Measurements from ENCODE around the gene RTN1. TPM values are rescaled to one million over a fixed set of nuclear protein-coding genes. Genes with fewer than 3 reads are reported as not detected.

RTN1 gene
- total and polyA plus RNA-seq, 10 of the 15 experiments (the other 5 are each of a cell fraction or from before 2014, with no cell fraction given), result 0.03 to 0.55 (median 0.13) TPM; not detected in 4

GRCh38 chr14:59727073-59727661, 143.4 kb downstream of the RTN1 start (continued):
- no peak for TF ChIP-seq SKIL (IDR thresholded peaks at IDR 0.05; ENCODE audit: low read depth, poor library complexity, severe bottlenecking)
- TF ChIP-seq GABPA (IDR thresholded peaks at IDR 0.05; ENCODE audit: low read depth), result no peak
- TF ChIP-seq SPI1 (IDR thresholded peaks at IDR 0.05; ENCODE audit: borderline replicate concordance, insufficient read depth, low read depth, low read length), result no peak
- no peak for TF ChIP-seq SIN3A (IDR thresholded peaks at IDR 0.05; ENCODE audit: low read depth, low read length)
- TF ChIP-seq CEBPZ (IDR thresholded peaks at IDR 0.05; ENCODE audit: low read depth, low read length), result no peak
- TF ChIP-seq CBX3 (IDR thresholded peaks at IDR 0.05; ENCODE audit: borderline replicate concordance, low read depth), result no peak
- TF ChIP-seq POLR2AphosphoS5 (IDR thresholded peaks at IDR 0.05; ENCODE audit: low read length), result no peak
- TF ChIP-seq REST (IDR thresholded peaks at IDR 0.05; ENCODE audit: low read depth, low read length), result no peak
- no peak for TF ChIP-seq GATAD2B (conservative IDR thresholded peaks at IDR 0.05; ENCODE audit: low read depth)
